H1 (cell line): Measurements from ENCODE around the gene CD151. TPM values are rescaled to one million over a fixed set of nuclear protein-coding genes. Genes with fewer than 3 reads are reported as not detected.

Experiments
- CTCF ChIA-PET: fragments of 300-600 bp; sonication (Branson Sonifier 250); formaldehyde crosslinking; loops from one replicate; lab custom pipeline; 2021; ENCODE audit not compliant: partially characterized antibody; lab: Charles Lee
- POLR2A ChIA-PET: fragments of 300-600 bp; sonication (Branson Sonifier 250); formaldehyde crosslinking; loops from one replicate; lab custom pipeline; 2021; ENCODE audit warnings: inconsistent platforms; ENCODE audit not compliant: partially characterized antibody; lab: Charles Lee
- DNase-seq, 2 experiments: peaks; one replicate each; pipeline versions ENCODE4 v3.0.0 to v3.0.0-alpha.2; 2010 to 2022; ENCODE audit warnings: low spot score in 2 of 2, low read depth in 1 of 2, mixed read lengths in 1 of 2
- FAIRE-seq: peaks from 2 replicates; lab custom pipeline; 2011; peaks lifted over from hg19 to GRCh38; lab: Jason Lieb, UNC
- H2AFZ ChIP-seq: 2 replicates; pipeline ENCODE4 v1.8.1; 2012; ENCODE audit warnings: low read length, inconsistent platforms
- H2AK5ac ChIP-seq: 2 replicates; pipeline ENCODE4 v1.6.1; 2013; ENCODE audit warnings: low read depth, low read length
- H2BK120ac ChIP-seq: replicated peaks from 2 replicates; pipeline ENCODE3; 2013; ENCODE audit warnings: low read depth, low read length, inconsistent platforms
- H2BK12ac ChIP-seq: 2 replicates; pipeline ENCODE4 v1.6.1; 2013; ENCODE audit warnings: low read depth, low read length
- H2BK15ac ChIP-seq: 2 replicates; pipeline ENCODE4 v1.6.1; 2013; ENCODE audit warnings: low read length
- H2BK20ac ChIP-seq: 2 replicates; pipeline ENCODE4 v1.6.1; 2013; ENCODE audit warnings: low read length
- H2BK5ac ChIP-seq: 2 replicates; pipeline ENCODE4 v1.6.1; 2013; ENCODE audit warnings: low read depth, low read length
- H3K14ac ChIP-seq: 2 replicates; pipeline ENCODE4 v1.6.1; 2013; ENCODE audit warnings: inconsistent platforms; ENCODE audit not compliant: insufficient read length
- H3K18ac ChIP-seq: 2 replicates; pipeline ENCODE4 v1.6.1; 2013; ENCODE audit warnings: low read length; ENCODE audit errors: extremely low read depth
- H3K23ac ChIP-seq: 2 replicates; pipeline ENCODE4 v1.6.1; 2013; ENCODE audit warnings: inconsistent platforms; ENCODE audit not compliant: insufficient read length
- H3K23me2 ChIP-seq: 2 replicates; pipeline ENCODE4 v1.6.1; 2013; ENCODE audit warnings: low read depth, low read length
- H3K27ac ChIP-seq: 2 replicates; pipeline ENCODE4 v1.6.1; 2011; ENCODE audit warnings: low read depth, low read length, inconsistent platforms
- H3K27me3 ChIP-seq, 4 experiments: replicated peaks in 1 of 4; 1 replicate in 1 of 4; 2 replicates in 3 of 4; pipeline versions ENCODE4 v1.6.1 to v1.8.1; 2011 to 2013; ENCODE audit warnings: low read length in 3 of 4, mild to moderate bottlenecking in 3 of 4, inconsistent platforms in 2 of 4, mixed read lengths in 2 of 4, moderate library complexity in 1 of 4; ENCODE audit not compliant: control insufficient read depth in 3 of 4, insufficient read depth in 3 of 4; ENCODE audit errors: extremely low read depth in 1 of 4
- H3K36me3 ChIP-seq, 4 experiments: 2 replicates each; pipeline versions ENCODE4 v1.6.1 to v1.8.1; 2011 to 2013; ENCODE audit warnings: mild to moderate bottlenecking in 4 of 4, low read length in 3 of 4, moderate library complexity in 2 of 4, control low read depth in 1 of 4, inconsistent platforms in 1 of 4; ENCODE audit not compliant: insufficient read depth in 4 of 4, control insufficient read depth in 2 of 4
- H3K4ac ChIP-seq: replicated peaks from 2 replicates; pipeline ENCODE3; 2013; ENCODE audit warnings: low read length, low read depth, mixed read lengths, inconsistent platforms; ENCODE audit not compliant: insufficient read length
- H3K4me1 ChIP-seq, 4 experiments: replicated peaks in 1 of 4; 1 replicate in 1 of 4; 2 replicates in 3 of 4; pipeline versions ENCODE4 v1.6.1 to v1.8.1; 2011 to 2013; ENCODE audit warnings: low read length in 3 of 4, inconsistent platforms in 2 of 4, mixed read lengths in 1 of 4; ENCODE audit not compliant: insufficient read depth in 4 of 4, control insufficient read depth in 3 of 4
- H3K4me2 ChIP-seq, 2 experiments: 2 replicates each; pipeline versions ENCODE4 v1.6.1 to v1.8.1; 2011 to 2013; ENCODE audit warnings: low read depth in 2 of 2, low read length in 2 of 2, control low read depth in 1 of 2, inconsistent platforms in 1 of 2, mild to moderate bottlenecking in 1 of 2; ENCODE audit not compliant: insufficient read depth in 1 of 2
- H3K4me3 ChIP-seq, 4 experiments: fragments of 200-600, 300-600 bp in 1 of 4; sonication (generic), shearing (Covaris generic), sonication (Bioruptor Twin) in 1 of 4; 2 replicates each; pipeline versions ENCODE4 v1.5.1 to v1.8.1; 2011 to 2016; ENCODE audit warnings: low read length in 4 of 4, low read depth in 3 of 4, control low read depth in 2 of 4, inconsistent platforms in 2 of 4, mild to moderate bottlenecking in 2 of 4, mixed read lengths in 1 of 4, moderate library complexity in 1 of 4; ENCODE audit not compliant: insufficient read depth in 2 of 4; ENCODE audit errors: extremely low read depth in 1 of 4
- H3K56ac ChIP-seq: replicated peaks from 2 replicates; pipeline ENCODE3; 2013; ENCODE audit warnings: low read depth, mild to moderate bottlenecking, mixed read lengths, low read length, inconsistent platforms; ENCODE audit not compliant: insufficient read length
- H3K79me1 ChIP-seq: 2 replicates; pipeline ENCODE4 v1.6.1; 2013; ENCODE audit warnings: low read depth, low read length, control low read depth
- H3K79me2 ChIP-seq, 2 experiments: 2 replicates each; pipeline versions ENCODE4 v1.6.1 to v1.8.1; 2012 to 2013; ENCODE audit warnings: low read length in 2 of 2, mild to moderate bottlenecking in 2 of 2, inconsistent platforms in 1 of 2; ENCODE audit not compliant: insufficient read depth in 2 of 2, control insufficient read depth in 1 of 2
- H3K9ac ChIP-seq, 4 experiments: replicated peaks in 1 of 4; 1 replicate in 1 of 4; 2 replicates in 3 of 4; pipeline versions ENCODE4 v1.6.1 to v1.8.1; 2011 to 2013; ENCODE audit warnings: low read depth in 3 of 4, low read length in 3 of 4, control low read depth in 2 of 4, mild to moderate bottlenecking in 2 of 4, moderate library complexity in 2 of 4, inconsistent platforms in 1 of 4; ENCODE audit errors: extremely low read depth in 1 of 4
- H3K9me3 ChIP-seq, 2 experiments: 2 replicates each; pipeline versions ENCODE4 v1.6.1 to v1.8.1; 2012 to 2013; ENCODE audit warnings: mild to moderate bottlenecking in 2 of 2, moderate library complexity in 2 of 2, control low read depth in 1 of 2, inconsistent platforms in 1 of 2, low read depth in 1 of 2, low read length in 1 of 2, mixed read lengths in 1 of 2; ENCODE audit not compliant: insufficient read depth in 2 of 2
- H4K20me1 ChIP-seq, 2 experiments: replicated peaks in 1 of 2; 2 replicates each; pipeline versions ENCODE3 to v1.8.1; 2011 to 2013; ENCODE audit warnings: inconsistent platforms in 2 of 2, low read length in 2 of 2, mild to moderate bottlenecking in 1 of 2; ENCODE audit not compliant: insufficient read depth in 2 of 2, control insufficient read depth in 1 of 2
- H4K5ac ChIP-seq: 2 replicates; pipeline ENCODE4 v1.6.1; 2013; ENCODE audit warnings: low read length, low read depth, mixed read lengths, inconsistent platforms; ENCODE audit not compliant: insufficient read length
- H4K8ac ChIP-seq: 2 replicates; pipeline ENCODE4 v1.8.0; 2013; ENCODE audit warnings: mild to moderate bottlenecking, moderate library complexity, low read length, inconsistent platforms; ENCODE audit not compliant: insufficient read depth; ENCODE audit errors: extremely low read depth
- H4K91ac ChIP-seq: replicated peaks from 2 replicates; pipeline ENCODE3; 2013; ENCODE audit warnings: low read length, mixed read lengths, inconsistent platforms; ENCODE audit not compliant: insufficient read length
- BACH1 ChIP-seq: IDR thresholded peaks from 2 replicates; pipeline ENCODE4 v1.6.1; 2012; ENCODE audit warnings: low read length, improper control_type of control experiment
- BCL11A ChIP-seq, 2 experiments: IDR thresholded peaks; one replicate each; pipeline ENCODE4 v1.6.1; 2011; ENCODE audit warnings: low read depth in 2 of 2, low read length in 2 of 2, mild to moderate bottlenecking in 2 of 2
- BRCA1 ChIP-seq: IDR thresholded peaks from 2 replicates; pipeline ENCODE4 v1.6.1; 2012; ENCODE audit warnings: low read depth, low read length, improper control_type of control experiment
- CEBPB ChIP-seq: IDR thresholded peaks from 2 replicates; pipeline ENCODE4 v1.6.1; 2012; ENCODE audit warnings: low read depth, low read length
- EGR1 ChIP-seq: IDR thresholded peaks from 2 replicates; pipeline ENCODE4 v1.6.1; 2011; ENCODE audit warnings: low read depth, low read length, borderline replicate concordance
- HDAC2 ChIP-seq, 2 experiments: fragments of 300-600 bp in 1 of 2; sonication (generic) in 1 of 2; IDR thresholded peaks; 2 replicates each; pipeline ENCODE4 v1.6.1; 2011 to 2012; ENCODE audit warnings: low read depth in 2 of 2, low read length in 2 of 2, mild to moderate bottlenecking in 2 of 2, moderate library complexity in 2 of 2, borderline replicate concordance in 1 of 2, inconsistent platforms in 1 of 2
- JUND ChIP-seq: IDR thresholded peaks from 2 replicates; pipeline ENCODE4 v1.6.1; 2011; ENCODE audit warnings: mild to moderate bottlenecking, improper control_type of control experiment, low read length
- MAFK ChIP-seq: IDR thresholded peaks from 2 replicates; pipeline ENCODE4 v1.6.1; 2012; ENCODE audit warnings: low read depth, mild to moderate bottlenecking, improper control_type of control experiment, low read length
- POLR2AphosphoS5 ChIP-seq: IDR thresholded peaks from 2 replicates; pipeline ENCODE4 v1.6.1; 2011; ENCODE audit warnings: low read depth, low read length
- SIN3A ChIP-seq, 2 experiments: IDR thresholded peaks in 1 of 2; conservative IDR thresholded peaks in 1 of 2; 2 replicates each; pipeline ENCODE4 v1.6.1; 2011 to 2012; ENCODE audit warnings: low read length in 2 of 2, improper control_type of control experiment in 1 of 2, low read depth in 1 of 2, mild to moderate bottlenecking in 1 of 2
- SP2 ChIP-seq: IDR thresholded peaks from 2 replicates; pipeline ENCODE4 v1.6.1; 2012; ENCODE audit warnings: mild to moderate bottlenecking, low read length, inconsistent platforms
- SUZ12 ChIP-seq: fragments of 200-600 bp; sonication (generic); IDR thresholded peaks from 2 replicates; pipeline ENCODE4 v1.6.1; 2012; ENCODE audit warnings: mild to moderate bottlenecking, inconsistent platforms, low read length, moderate library complexity, mixed read lengths
- TBP ChIP-seq: IDR thresholded peaks from 2 replicates; pipeline ENCODE4 v1.6.1; 2011; ENCODE audit warnings: low read depth, low read length, improper control_type of control experiment
- WGBS, 2 experiments: shearing (Covaris generic) in 1 of 2; methylation state at CpG; one replicate each; pipeline versions ENCODE4 v1.1.6 to v1.1.7; 2013 to 2015; ENCODE audit warnings: low lambda C conversion rate in 2 of 2, mixed read lengths in 2 of 2, inconsistent platforms in 1 of 2, low coverage in 1 of 2, missing lambda C conversion rate in 1 of 2; ENCODE audit not compliant: insufficient replicate concordance in 2 of 2, insufficient coverage in 1 of 2, insufficient read length in 1 of 2; ENCODE audit errors: extremely low coverage in 1 of 2, missing lambda C conversion rate in 1 of 2; 5-methylcytosine and 5-hydroxymethylcytosine counted together
- polyA plus RNA-seq, 7 experiments: library from polyadenylated mRNA; depleted of rRNA in 3 of 7; stranded (reverse) in 5 of 7; unstranded in 2 of 7; fragments of >200 nt in 5 of 7; fragments of 200-250 nt in 2 of 7; gene quantifications; 1 replicate in 5 of 7; 2 replicates in 1 of 7; 4 replicates in 1 of 7; pipeline versions ENCODE4 v1.2.1 to v1.2.3, GENCODE V29; 2011 to 2013; ENCODE audit warnings: missing spikeins in 2 of 7, mixed read lengths in 2 of 7
- total RNA-seq: library from RNA; stranded (reverse); fragmentation: NEBNext Ultra II Directional; extraction: Animal tissue kit (Norgen Biotek cat#: 25700); gene quantifications from 2 replicates; pipeline ENCODE4 v1.2.1, GENCODE V29; 2021
- TF ChIP-seq, protein P1 (sequence below): IDR thresholded peaks from 2 replicates; pipeline ENCODE4 v1.6.1; 2012; ENCODE audit warnings: inconsistent platforms

CD151 gene
- total and polyA plus RNA-seq, 2 of the 8 experiments (the other 6 are each of a cell fraction or from before 2014, with no cell fraction given), result 101 to 212 TPM

DNA sequence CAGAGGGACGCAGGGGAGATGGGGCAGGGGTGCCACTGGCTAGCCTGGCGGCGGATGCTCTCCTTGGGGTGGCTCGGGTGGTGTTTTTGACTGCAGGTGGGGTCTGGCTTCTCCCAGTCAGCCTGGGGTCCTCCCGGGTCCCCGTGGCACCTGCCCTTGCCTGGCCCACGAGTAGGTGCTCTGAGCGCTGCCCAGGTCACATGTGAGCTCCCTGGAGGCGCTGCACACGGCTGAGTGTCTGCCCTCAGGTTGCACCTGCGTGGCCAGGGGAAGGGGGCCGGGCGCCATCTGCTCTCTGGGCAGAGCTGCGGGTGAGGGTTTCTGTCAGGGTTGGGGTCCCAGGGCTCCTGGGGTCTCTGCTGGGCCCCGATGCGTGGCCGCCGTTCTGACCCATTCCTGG lies 15.1 kb downstream of the CD151 start:
- Histone ChIP-seq H3K4me1 (peaks cover 0 to 47% (median 32%) of the 10 kb centered on the region in 4 experiments; a peak in 6 of 7 replicates), H3K9ac (no peak overlapping the region), H3K79me2 (peaks cover 0 to 12% of the 10 kb centered on the region in 2 experiments; a peak in 1 of 4 replicates), H3K4ac (no peak overlapping the region), H3K18ac (no peak overlapping the region), H3K14ac (no peak overlapping the region), H4K91ac (no peak overlapping the region), H2BK12ac (no peak overlapping the region), H4K8ac (no peak overlapping the region), H4K20me1 (peaks cover 13 to 25% of the 10 kb centered on the region in 2 experiments), H2BK120ac (no peak overlapping the region), H2BK20ac (no peak overlapping the region; the same call in 1 of the 2 replicates), H2BK5ac (no peak overlapping the region), H3K79me1 (no peaks in the 10 kb centered on the region), H3K27ac (no peak overlapping the region), H3K56ac (no peak overlapping the region), H4K5ac (no peak overlapping the region), H2AFZ (no peak overlapping the region), H3K9me3 (no peaks in the 10 kb centered on the region), H3K23me2 (peaks cover 28% of the 10 kb centered on the region; the same call in 1 of the 2 replicates), H2BK15ac (no peak overlapping the region), H3K27me3 (peaks cover 0 to 2% (median 0%) of the 10 kb centered on the region in 4 experiments; a peak in 4 of 7 replicates), H3K4me3 (no peak overlapping the region), H3K23ac (no peak overlapping the region), H3K36me3 (no peaks in the 10 kb centered on the region), H2AK5ac (no peak overlapping the region), H3K4me2 (no peak overlapping the region)
- POLR2A ChIA-PET, result interaction anchor here (0.7 to 40.4 kb wide), 4 partner anchors 9 to 37 kb away, joined by 4 to 1917 read pairs (median 120); partner anchors contain the start of genes CD151, CEND1, CRACR2B and PIDD1
- no peak for DNase-seq
- CTCF ChIA-PET, result interaction anchor here (0.6 to 6.7 kb wide), 32 partner anchors 9 to 699 kb away, joined by 3 to 74 read pairs (median 4); partner anchors contain the start of genes CEND1, CRACR2B, PIDD1 and PNPLA2
- no peak for FAIRE-seq
- WGBS, 2 experiments, result 95% methylated on average over 15 of the region's 18 CpGs; no CpG with 5 or more reads in 1 of the 2 experiments
- no peak for TF ChIP-seq SUZ12
- no peak for TF ChIP-seq CEBPB
- no peak for TF ChIP-seq BCL11A (IDR thresholded peaks at IDR 0.05; ENCODE audit: low read depth in 2 of 2, low read length in 2 of 2)
- TF ChIP-seq BRCA1, result no peak
- no peak for TF ChIP-seq BACH1
- no peak for TF ChIP-seq SIN3A (conservative IDR thresholded peaks at IDR 0.05 in 1 of 2, IDR thresholded peaks at IDR 0.05 in 1 of 2; ENCODE audit: low read depth in 1 of 2, low read length in 2 of 2)
- TF ChIP-seq TBP, result no peak
- TF ChIP-seq, protein P1, sequence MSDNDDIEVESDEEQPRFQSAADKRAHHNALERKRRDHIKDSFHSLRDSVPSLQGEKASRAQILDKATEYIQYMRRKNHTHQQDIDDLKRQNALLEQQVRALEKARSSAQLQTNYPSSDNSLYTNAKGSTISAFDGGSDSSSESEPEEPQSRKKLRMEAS, result no peak
- TF ChIP-seq EGR1, result no peak
- TF ChIP-seq POLR2AphosphoS5, result no peak
- no peak for TF ChIP-seq JUND
- no peak for TF ChIP-seq MAFK
- no peak for TF ChIP-seq SP2
- no peak for TF ChIP-seq HDAC2 (IDR thresholded peaks at IDR 0.05; ENCODE audit: borderline replicate concordance in 1 of 2, low read depth in 2 of 2, low read length in 2 of 2)
